WTC11 (cell line): ENCODE measurements around the gene IL1RAP. TPM values are rescaled to one million over a fixed set of nuclear protein-coding genes. Genes with fewer than 3 reads are reported as not detected.

Experiments
- ATAC-seq: fragments of 200-7000 bp; cut with Tn5 transposase; 2 replicates; pipeline ENCODE4 v1.10.0; 2021; ENCODE audit warnings: mild to moderate bottlenecking, moderate library complexity
- CTCF ChIA-PET: fragments of 300-600 bp; sonication (Branson Sonifier 250); formaldehyde crosslinking; loops from one replicate; lab custom pipeline; 2021; ENCODE audit warnings: antibody characterized with exemption; lab: Charles Lee
- POLR2A ChIA-PET: fragments of 350-600 bp; sonication (Branson Sonifier 250); formaldehyde crosslinking; loops from one replicate; lab custom pipeline; 2021; ENCODE audit warnings: antibody characterized with exemption; lab: Charles Lee
- DNase-seq: peaks from one replicate; pipeline ENCODE4 v3.0.0; 2021; ENCODE audit warnings: low spot score
- H3K27ac Mint-ChIP-seq: 2 replicates; pipeline ENCODE4 v1.8.0; 2021; ENCODE audit warnings: mixed read lengths
- H3K27me3 Mint-ChIP-seq: 2 replicates; pipeline ENCODE4 v1.8.0; 2021; ENCODE audit warnings: low read depth, mild to moderate bottlenecking, moderate library complexity, mixed read lengths
- H3K36me3 Mint-ChIP-seq: 2 replicates; pipeline ENCODE4 v1.8.0; 2021; ENCODE audit warnings: mixed read lengths
- H3K4me1 Mint-ChIP-seq: 2 replicates; pipeline ENCODE4 v1.8.0; 2022; ENCODE audit warnings: mixed read lengths
- H3K4me3 Mint-ChIP-seq: 2 replicates; pipeline ENCODE4 v1.8.0; 2021; ENCODE audit warnings: mild to moderate bottlenecking, moderate library complexity, mixed read lengths
- H3K9me3 Mint-ChIP-seq: 2 replicates; pipeline ENCODE4 v1.8.0; 2021; ENCODE audit warnings: mixed read lengths
- CDX4 ChIP-seq: fragments of 250-450 bp; sonication (Bioruptor Pico); IDR thresholded peaks from 2 replicates; pipeline ENCODE4 v1.9.0; 2021; ENCODE audit warnings: moderate library complexity, mild to moderate bottlenecking, inconsistent platforms, borderline replicate concordance
- E2F1 ChIP-seq: sonication (generic); formaldehyde crosslinking; IDR thresholded peaks from 2 replicates; pipeline ENCODE4 v1.8.0; 2022; ENCODE audit warnings: mild to moderate bottlenecking, missing genetic modification reagents
- E2F4 ChIP-seq: sonication (generic); formaldehyde crosslinking; IDR thresholded peaks from 2 replicates; pipeline ENCODE4 v1.8.1; 2022; ENCODE audit warnings: low read depth, mild to moderate bottlenecking, moderate library complexity, missing genetic modification reagents, borderline replicate concordance
- ESRRA ChIP-seq: sonication (generic); formaldehyde crosslinking; IDR thresholded peaks from 2 replicates; pipeline ENCODE4 v1.8.1; 2022; ENCODE audit warnings: mild to moderate bottlenecking, missing genetic modification reagents, borderline replicate concordance
- FOXJ3 ChIP-seq: sonication (generic); formaldehyde crosslinking; IDR thresholded peaks from 2 replicates; pipeline ENCODE4 v1.9.0; 2021; ENCODE audit warnings: missing genetic modification reagents, mild to moderate bottlenecking, borderline replicate concordance
- FOXP4 ChIP-seq: sonication (generic); formaldehyde crosslinking; IDR thresholded peaks from 2 replicates; pipeline ENCODE4 v1.8.0; 2022; ENCODE audit warnings: mild to moderate bottlenecking, missing genetic modification reagents
- GABPB1 ChIP-seq: sonication (generic); formaldehyde crosslinking; IDR thresholded peaks from 2 replicates; pipeline ENCODE4 v1.8.1; 2023; ENCODE audit warnings: mild to moderate bottlenecking, missing genetic modification reagents
- HMGA2 ChIP-seq: fragments of 250-450 bp; sonication (Bioruptor Pico); IDR thresholded peaks from 2 replicates; pipeline ENCODE4 v1.4.0; 2021; ENCODE audit warnings: mild to moderate bottlenecking, moderate library complexity
- KAT7 ChIP-seq: sonication (generic); formaldehyde crosslinking; IDR thresholded peaks from 2 replicates; pipeline ENCODE4 v1.8.1; 2023; ENCODE audit warnings: missing genetic modification reagents, mild to moderate bottlenecking, borderline replicate concordance
- MLX ChIP-seq: sonication (generic); formaldehyde crosslinking; IDR thresholded peaks from 2 replicates; pipeline ENCODE4 v1.8.1; 2023; ENCODE audit warnings: mild to moderate bottlenecking, missing genetic modification reagents, moderate library complexity
- NFE2L1 ChIP-seq: sonication (generic); formaldehyde crosslinking; IDR thresholded peaks from 2 replicates; pipeline ENCODE4 v1.8.1; 2023; ENCODE audit warnings: missing genetic modification reagents
- NR3C1 ChIP-seq: sonication (generic); formaldehyde crosslinking; conservative IDR thresholded peaks from 2 replicates; pipeline ENCODE4 v1.8.1; 2023; ENCODE audit warnings: low read depth, mild to moderate bottlenecking, missing genetic modification reagents
- OVOL2 ChIP-seq: fragments of 250-450 bp; sonication (Bioruptor Pico); IDR thresholded peaks from 2 replicates; pipeline ENCODE4 v1.9.0; 2021; ENCODE audit warnings: mild to moderate bottlenecking, borderline replicate concordance
- RELA ChIP-seq: sonication (generic); formaldehyde crosslinking; IDR thresholded peaks from 2 replicates; pipeline ENCODE4 v1.8.1; 2022; ENCODE audit warnings: missing genetic modification reagents, mild to moderate bottlenecking, borderline replicate concordance
- SP1 ChIP-seq: sonication (generic); formaldehyde crosslinking; conservative IDR thresholded peaks from 2 replicates; pipeline ENCODE4 v1.8.1; 2022; ENCODE audit warnings: missing genetic modification reagents
- TEAD1 ChIP-seq: sonication (generic); formaldehyde crosslinking; IDR thresholded peaks from 2 replicates; pipeline ENCODE4 v1.8.0; 2022; ENCODE audit warnings: mild to moderate bottlenecking, missing genetic modification reagents
- TP53 ChIP-seq: sonication (generic); formaldehyde crosslinking; IDR thresholded peaks from 2 replicates; pipeline ENCODE4 v1.8.1; 2023; ENCODE audit warnings: mild to moderate bottlenecking, missing genetic modification reagents
- ZNF512 ChIP-seq: sonication (generic); formaldehyde crosslinking; IDR thresholded peaks from 2 replicates; pipeline ENCODE4 v1.8.1; 2022; ENCODE audit warnings: missing genetic modification reagents, borderline replicate concordance
- total RNA-seq: library from RNA; stranded (reverse); gene quantifications from 3 replicates; pipeline ENCODE4 v1.2.3, GENCODE V29; 2021

Gene IL1RAP
- total RNA-seq, 1 experiment from 2014 or later = 4.5 TPM

GRCh38 chr3:190671658-190672057 is 157.8 kb downstream of the IL1RAP start:
- Mint-ChIP-seq H3K4me1 (peaks cover 6% of the 10 kb centered on the region), H3K36me3 (no peaks in the 10 kb centered on the region), H3K9me3 (no peaks in the 10 kb centered on the region), H3K27ac (no peak overlapping the region), H3K27me3 (no peaks in the 10 kb centered on the region), H3K4me3 (no peak overlapping the region)
- POLR2A ChIA-PET = no interaction called here
- CTCF ChIA-PET = no interaction called here
- no peak for TF ChIP-seq MLX (CRISPR knock-in tag)
- TF ChIP-seq NR3C1 (CRISPR knock-in tag) = no peak
- TF ChIP-seq NFE2L1 (CRISPR knock-in tag) = no peak
- no peak for TF ChIP-seq CDX4 (CRISPR knock-in tag)
- TF ChIP-seq OVOL2 (CRISPR knock-in tag) = no peak
- TF ChIP-seq FOXP4 (CRISPR knock-in tag) = no peak
- ATAC-seq = no peak
- no peak for DNase-seq

- Mint-ChIP-seq H3K9me3 (peaks cover 6% of the 10 kb centered on the region), H3K4me1 (peaks cover 6% of the 10 kb centered on the region), H3K4me3 (no peak overlapping the region), H3K27ac (no peak overlapping the region), H3K27me3 (no peaks in the 10 kb centered on the region), H3K36me3 (peaks cover 5% of the 10 kb centered on the region)
- no peak for TF ChIP-seq KAT7 (CRISPR knock-in tag)
- TF ChIP-seq NFE2L1 (CRISPR knock-in tag) = no peak
- no peak for TF ChIP-seq OVOL2 (CRISPR knock-in tag)
- TF ChIP-seq TEAD1 (CRISPR knock-in tag) = no peak
- no peak for TF ChIP-seq RELA (CRISPR knock-in tag)
- no peak for TF ChIP-seq SP1
- TF ChIP-seq ESRRA (CRISPR knock-in tag) = no peak
- no peak for TF ChIP-seq E2F1 (CRISPR knock-in tag)
- no peak for TF ChIP-seq TP53 (CRISPR knock-in tag)
- TF ChIP-seq GABPB1 (CRISPR knock-in tag) = no peak
- TF ChIP-seq ZNF512 = no peak
- no peak for TF ChIP-seq E2F4 (CRISPR knock-in tag)
- TF ChIP-seq FOXJ3 (CRISPR knock-in tag) = no peak
- no peak for TF ChIP-seq HMGA2 (CRISPR knock-in tag)
- ATAC-seq (no peak), DNase-seq (no peak)
- ChIA-PET POLR2A (no interaction called here), CTCF (no interaction called here)
Observed at GRCh38 chr3:190673148-190673547, 159.3 kb downstream of the IL1RAP start.
